Prostate gland (tissue), 2 donors: ENCODE data around the gene EPHA2.

ENCODE experiments used
- POLR2A ChIP-seq: fragments of 450-650 bp; IDR thresholded peaks from one replicate; pipeline ENCODE4 v1.6.1; 2016; ENCODE audit warnings: antibody characterized with exemption, mild to moderate bottlenecking
- POLR2AphosphoS5 ChIP-seq: sonication (generic); formaldehyde crosslinking; IDR thresholded peaks from one replicate; pipeline ENCODE4 v1.6.1; 2017; ENCODE audit warnings: antibody characterized with exemption
- TF ChIP-seq, protein P1 (sequence below), 4 experiments: fragments of 200-600 bp in 2 of 4; fragments of 450-650 bp in 2 of 4; sonication (generic) in 2 of 4; IDR thresholded peaks; 1 replicate in 3 of 4; 2 replicates in 1 of 4; pipeline ENCODE4 v1.5.1; 2016 to 2019; ENCODE audit warnings: antibody characterized with exemption in 4 of 4, mild to moderate bottlenecking in 2 of 4, moderate library complexity in 2 of 4

- TF ChIP-seq POLR2AphosphoS5 (no peak), POLR2A (no peak)
- TF ChIP-seq, protein P1, sequence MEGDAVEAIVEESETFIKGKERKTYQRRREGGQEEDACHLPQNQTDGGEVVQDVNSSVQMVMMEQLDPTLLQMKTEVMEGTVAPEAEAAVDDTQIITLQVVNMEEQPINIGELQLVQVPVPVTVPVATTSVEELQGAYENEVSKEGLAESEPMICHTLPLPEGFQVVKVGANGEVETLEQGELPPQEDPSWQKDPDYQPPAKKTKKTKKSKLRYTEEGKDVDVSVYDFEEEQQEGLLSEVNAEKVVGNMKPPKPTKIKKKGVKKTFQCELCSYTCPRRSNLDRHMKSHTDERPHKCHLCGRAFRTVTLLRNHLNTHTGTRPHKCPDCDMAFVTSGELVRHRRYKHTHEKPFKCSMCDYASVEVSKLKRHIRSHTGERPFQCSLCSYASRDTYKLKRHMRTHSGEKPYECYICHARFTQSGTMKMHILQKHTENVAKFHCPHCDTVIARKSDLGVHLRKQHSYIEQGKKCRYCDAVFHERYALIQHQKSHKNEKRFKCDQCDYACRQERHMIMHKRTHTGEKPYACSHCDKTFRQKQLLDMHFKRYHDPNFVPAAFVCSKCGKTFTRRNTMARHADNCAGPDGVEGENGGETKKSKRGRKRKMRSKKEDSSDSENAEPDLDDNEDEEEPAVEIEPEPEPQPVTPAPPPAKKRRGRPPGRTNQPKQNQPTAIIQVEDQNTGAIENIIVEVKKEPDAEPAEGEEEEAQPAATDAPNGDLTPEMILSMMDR (IDR thresholded peaks at IDR 0.05), result no peak
These were observed 41.0 kb upstream of the EPHA2 start for GRCh38 chr1:16196874-16197273.
